GM21576 (cell line): ENCODE data around the gene ANKRD62.

Experiments
- ATAC-seq: cut with Tn5 transposase; IDR thresholded peaks from one replicate; pipeline ENCODE4 v1.9.1; 2021; ENCODE audit warnings: mild to moderate bottlenecking, moderate library complexity; ENCODE audit not compliant: unreplicated experiment

Gene ANKRD62

DNA sequence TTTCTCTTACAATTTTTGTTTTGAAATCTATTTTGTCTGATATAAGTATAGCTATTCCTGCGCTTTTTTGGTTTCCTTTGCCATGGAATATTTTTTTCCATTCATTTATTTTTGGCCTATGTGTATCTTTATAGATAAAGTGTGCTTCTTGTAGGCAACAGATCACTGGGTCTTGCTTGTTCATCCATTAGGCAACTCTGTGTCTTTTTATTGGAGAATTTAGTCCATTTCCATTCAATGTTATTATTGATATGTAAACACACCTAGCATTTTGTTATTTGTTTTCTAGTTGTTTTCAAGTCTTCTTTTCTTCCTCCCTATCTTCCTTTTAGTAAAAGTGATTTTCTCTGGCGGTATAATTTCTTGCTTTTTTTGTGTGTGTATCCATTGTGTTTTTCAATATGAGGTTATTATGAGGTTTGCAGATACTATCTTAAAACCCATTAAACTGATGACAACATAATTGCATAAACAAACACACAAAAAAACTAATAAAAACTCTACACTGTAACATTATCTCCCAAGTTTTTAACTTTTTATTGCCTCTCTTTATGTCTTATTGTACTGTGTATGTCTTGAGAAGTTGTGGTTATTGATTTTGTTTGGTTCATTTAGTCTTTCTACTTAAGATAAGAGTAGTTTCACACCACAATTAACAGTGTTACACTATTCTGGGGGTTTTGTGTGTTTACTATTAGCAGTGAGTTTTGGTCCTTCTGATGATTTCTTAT, 71.6 kb downstream of the ANKRD62 start:
- no peak for ATAC-seq
